Body of pancreas (tissue), 4 donors: Measurements from ENCODE around the gene DIDO1. TPM values are rescaled to one million over a fixed set of nuclear protein-coding genes. Genes with fewer than 3 reads are reported as not detected.

Experiments used
- ATAC-seq: fragments of 150-250 bp; one replicate; pipeline ENCODE4 v1.9.1; 2016
- DNase-seq, 4 donors: peaks; one replicate each; pipeline ENCODE4 v3.0.0-alpha.2; 2019
- H3K27ac ChIP-seq, 4 donors: fragments of 200-600 bp; sonication (generic); 1 replicate in 3 of 4; 2 replicates in 1 of 4; pipeline versions ENCODE4 v1.5.1 to v1.6.1; 2016 to 2019; ENCODE audit warnings: mild to moderate bottlenecking in 1 of 4, mixed read lengths in 1 of 4, moderate library complexity in 1 of 4
- H3K27me3 ChIP-seq, 2 donors: fragments of 200-600 bp; sonication (generic); one replicate each; pipeline ENCODE4 v1.6.0; 2016; ENCODE audit warnings: mild to moderate bottlenecking in 1 of 2
- H3K36me3 ChIP-seq, 2 donors: fragments of 200-600 bp; sonication (generic); replicated peaks in 1 of 2; 2 replicates each; pipeline ENCODE4 v1.5.1; 2016; ENCODE audit warnings: low read depth in 2 of 2; ENCODE audit not compliant: insufficient read depth in 1 of 2
- H3K4me1 ChIP-seq: fragments of 200-600 bp; sonication (generic); one replicate; pipeline ENCODE4 v1.6.0; 2016
- H3K4me3 ChIP-seq, 2 donors: fragments of 200-600 bp; sonication (generic); 1 replicate in 1 of 2; 2 replicates in 1 of 2; pipeline ENCODE4 v1.5.1; 2016 to 2019
- H3K9me3 ChIP-seq, 3 donors: fragments of 200-600 bp; sonication (generic); 1 replicate in 2 of 3; 2 replicates in 1 of 3; pipeline ENCODE4 v1.5.1; 2016
- CTCF ChIP-seq, 7 experiments: fragments of 450-650 bp in 4 of 7; fragments of 200-600 bp in 3 of 7; sonication (generic) in 3 of 7; IDR thresholded peaks; one replicate each; pipeline ENCODE4 v1.5.1; 2016 to 2019; ENCODE audit warnings: antibody characterized with exemption in 7 of 7
- POLR2A ChIP-seq, 3 donors: fragments of 450-650 bp; IDR thresholded peaks; one replicate each; pipeline ENCODE4 v1.6.1; 2016; ENCODE audit warnings: antibody characterized with exemption in 3 of 3, mild to moderate bottlenecking in 2 of 3
- WGBS, 2 donors: methylation state at CpG; one replicate each; pipeline ENCODE4 v1.1.5; 2017; 5-methylcytosine and 5-hydroxymethylcytosine counted together
- intact Hi-C: fragments of 100-400 bp; cut with DNase I; formaldehyde crosslinking; loops from one replicate; pipeline ENCODE4 v1.15.1; 2023
- total RNA-seq, 2 donors: library from RNA; depleted of rRNA; stranded (reverse); fragments of >200 nt; gene quantifications; one replicate each; pipeline ENCODE4 v1.1.0, GENCODE V29; 2016

The DIDO1 gene
- total RNA-seq, 2 donors from 2014 or later, result 38.4 to 51.7 TPM

DNA sequence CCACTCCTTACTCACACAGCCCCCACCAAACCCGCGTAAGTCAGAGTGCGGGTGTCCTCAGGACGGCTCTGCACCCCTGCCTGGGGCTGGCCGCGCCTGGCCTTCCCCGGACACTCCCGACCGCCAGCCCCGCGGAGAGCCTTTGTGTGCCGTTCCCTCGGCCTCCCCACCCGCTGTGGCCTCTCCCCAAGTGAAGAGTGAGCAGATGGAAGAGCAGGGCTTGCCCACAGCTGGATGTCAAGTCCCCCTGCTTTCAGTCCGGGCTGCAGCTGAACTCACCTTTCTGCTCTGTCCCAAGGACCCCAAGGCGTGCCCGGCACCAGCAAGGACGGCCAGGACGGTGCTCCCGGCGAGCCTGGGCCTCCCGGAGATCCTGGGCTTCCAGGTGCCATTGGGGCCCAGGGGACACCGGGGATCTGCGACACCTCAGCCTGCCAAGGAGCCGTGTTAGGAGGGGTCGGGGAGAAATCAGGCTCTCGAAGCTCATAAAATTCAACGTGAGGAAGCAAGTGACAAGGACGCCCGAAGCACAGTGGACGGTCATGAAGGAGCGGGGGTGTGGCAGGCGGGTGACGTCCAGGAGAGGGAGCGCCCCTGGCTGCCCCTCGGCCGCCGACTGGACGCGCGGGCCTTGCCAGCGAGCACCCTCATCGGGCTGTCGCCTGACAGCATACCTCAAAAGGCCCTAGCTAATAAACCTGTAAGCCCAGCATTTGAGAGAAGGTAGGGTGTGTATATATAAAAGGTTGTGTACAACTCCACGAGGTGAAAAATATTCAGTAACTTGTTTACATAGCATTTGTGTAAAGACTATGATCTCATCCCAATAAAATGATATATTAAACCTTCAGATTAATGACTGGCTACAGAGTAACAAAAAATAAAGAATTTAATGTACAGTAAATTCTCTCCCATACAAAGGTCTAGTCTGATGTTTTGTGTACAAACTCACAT lies 85.8 kb downstream of the DIDO1 start:
- ATAC-seq (no peak), DNase-seq (no peak)

GRCh38 chr20:62839816-62840215 lies 86.5 kb downstream of the DIDO1 start:
- no peak overlapping the region for H3K27ac ChIP-seq
- H3K9me3 ChIP-seq, result no peaks in the 10 kb centered on the region
- no peak overlapping the region for H3K4me3 ChIP-seq
- ATAC-seq (no peak), DNase-seq (no peak)
- intact Hi-C loops, result no loop called here
- H3K4me1 ChIP-seq, result no peaks in the 10 kb centered on the region
- H3K36me3 ChIP-seq, result no peaks in the 10 kb centered on the region
- H3K27me3 ChIP-seq, result no peaks in the 10 kb centered on the region
- 68 to 75% methylated on average over 11 of the region's 11 CpGs for WGBS, 2 donors
- TF ChIP-seq POLR2A (IDR thresholded peaks at IDR 0.05), result no peak
- no peak for TF ChIP-seq CTCF (IDR thresholded peaks at IDR 0.05)

More for the DNA sequence above, 85.8 kb downstream of the DIDO1 start:
- no peaks in the 10 kb centered on the region for H3K36me3 ChIP-seq
- intact Hi-C loops, result no loop called here
- WGBS, 2 donors, result 70 to 79% methylated on average over 38 to 44 of the region's 45 CpGs
- no peaks in the 10 kb centered on the region for H3K27me3 ChIP-seq
- H3K27ac ChIP-seq, result no peak overlapping the region
- no peaks in the 10 kb centered on the region for H3K4me1 ChIP-seq
- H3K9me3 ChIP-seq, result no peaks in the 10 kb centered on the region
- TF ChIP-seq POLR2A (IDR thresholded peaks at IDR 0.05), result no peak
- no peak for TF ChIP-seq CTCF (IDR thresholded peaks at IDR 0.05)
- no peak overlapping the region for H3K4me3 ChIP-seq

GRCh38 chr20:62839261-62839660 lies 87.0 kb downstream of the DIDO1 start:
- H3K27ac ChIP-seq, result no peak overlapping the region
- H3K4me3 ChIP-seq, result no peak overlapping the region
- intact Hi-C loops, result no loop called here
- no peaks in the 10 kb centered on the region for H3K9me3 ChIP-seq
- DNase-seq (no peak), ATAC-seq (no peak)
- H3K27me3 ChIP-seq, result no peaks in the 10 kb centered on the region
- no peaks in the 10 kb centered on the region for H3K4me1 ChIP-seq
- no peaks in the 10 kb centered on the region for H3K36me3 ChIP-seq
- 66 to 73% methylated on average over 8 of the region's 8 CpGs for WGBS, 2 donors
- no peak for TF ChIP-seq POLR2A (IDR thresholded peaks at IDR 0.05)
- TF ChIP-seq CTCF (IDR thresholded peaks at IDR 0.05), result no peak

DNA sequence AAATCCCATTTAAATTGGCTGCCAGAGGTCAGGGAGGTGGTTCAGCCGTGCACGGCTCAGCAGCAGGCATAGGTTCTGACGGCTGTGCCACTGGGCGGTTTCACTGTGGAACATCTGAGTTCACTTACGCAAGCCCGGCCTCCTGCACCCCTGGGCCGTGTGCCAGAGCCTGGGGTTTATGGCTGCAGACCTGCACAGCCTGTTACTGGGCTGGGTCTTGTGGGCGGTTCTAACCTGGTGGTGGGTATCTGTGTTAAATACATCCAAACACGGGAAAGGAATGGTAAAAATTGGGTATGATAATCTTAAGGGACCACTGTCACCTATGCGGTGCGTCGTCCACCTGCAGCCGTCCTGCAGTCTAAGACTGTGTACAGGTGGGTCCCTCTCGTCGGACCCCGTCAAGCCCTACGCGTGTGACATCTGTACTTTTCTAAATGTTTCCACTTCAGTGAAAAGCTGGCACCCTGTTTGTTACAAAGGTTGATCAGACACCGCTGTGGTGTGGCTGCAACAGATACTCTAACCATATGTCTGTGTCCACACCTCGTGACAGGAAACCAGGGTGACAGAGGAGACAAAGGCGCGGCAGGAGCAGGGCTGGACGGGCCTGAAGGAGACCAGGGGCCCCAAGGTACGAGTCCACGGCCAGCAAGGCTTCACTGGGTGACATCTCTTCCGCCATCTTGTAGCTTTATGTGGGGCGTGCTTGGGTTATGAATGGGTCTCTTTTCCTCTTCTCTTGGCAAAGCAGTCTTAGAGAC lies 88.0 kb downstream of the DIDO1 start:
- Histone ChIP-seq H3K27ac (no peak overlapping the region), H3K9me3 (no peaks in the 10 kb centered on the region), H3K27me3 (no peaks in the 10 kb centered on the region), H3K4me3 (no peak overlapping the region), H3K4me1 (peaks cover 2% of the 10 kb centered on the region), H3K36me3 (no peaks in the 10 kb centered on the region)
- 52 to 73% methylated on average over 26 to 27 of the region's 27 CpGs for WGBS, 2 donors
- ATAC-seq (peak; percentile 53), DNase-seq (peak in 3 of 4 donors; percentile 61 to 73 (median 70))
- intact Hi-C loops, result no loop called here
- TF ChIP-seq CTCF (IDR thresholded peaks at IDR 0.05), result no peak
- no peak for TF ChIP-seq POLR2A (IDR thresholded peaks at IDR 0.05)
